SU-DHL-6 (cell line): Measurements from ENCODE around the gene RAD51.

Experiments
- H2AFZ ChIP-seq: fragments of 200-600 bp; sonication (generic); 2 replicates; pipeline ENCODE4 v1.6.1; 2014; ENCODE audit warnings: low read depth, mild to moderate bottlenecking, moderate library complexity, mixed read lengths, antibody characterized with exemption, low read length; ENCODE audit not compliant: severe bottlenecking
- H3F3A ChIP-seq: fragments of 200-600 bp; shearing (Covaris generic); 2 replicates; pipeline ENCODE4 v1.6.0; 2016; ENCODE audit warnings: antibody characterized with exemption, mild to moderate bottlenecking; ENCODE audit not compliant: insufficient read depth
- H3K27ac ChIP-seq: fragments of 200-600 bp; sonication (generic); 2 replicates; pipeline ENCODE4 v1.5.1; 2016; ENCODE audit warnings: low read depth, mild to moderate bottlenecking, low read length, moderate library complexity, mixed read lengths
- H3K27me3 ChIP-seq: fragments of 200-600 bp; sonication (generic), shearing (Covaris generic); 2 replicates; pipeline ENCODE4 v1.6.0; 2014; ENCODE audit warnings: mild to moderate bottlenecking, low read length
- H3K36me3 ChIP-seq: fragments of 200-600 bp; sonication (generic); 2 replicates; pipeline ENCODE4 v1.6.1; 2014; ENCODE audit warnings: mild to moderate bottlenecking, low read length, mixed read lengths
- H3K4me2 ChIP-seq: fragments of 300-600, 200-600 bp; shearing (Covaris generic), sonication (generic); 2 replicates; pipeline ENCODE4 v1.6.0; 2014; ENCODE audit warnings: low read length, low read depth, mild to moderate bottlenecking; ENCODE audit not compliant: poor library complexity, severe bottlenecking
- H3K4me3 ChIP-seq: fragments of 200-600 bp; sonication (generic); 2 replicates; pipeline ENCODE4 v1.5.1; 2014; ENCODE audit warnings: antibody characterized with exemption, low read length, mild to moderate bottlenecking, mixed read lengths; ENCODE audit not compliant: insufficient read depth, poor library complexity, severe bottlenecking
- H3K79me2 ChIP-seq: fragments of 200-600 bp; sonication (generic); 2 replicates; pipeline ENCODE4 v1.6.1; 2014; ENCODE audit warnings: mild to moderate bottlenecking, low read length, moderate library complexity; ENCODE audit not compliant: insufficient read depth
- H3K9ac ChIP-seq: fragments of 200-600 bp; sonication (generic); 2 replicates; pipeline ENCODE4 v1.7.0; 2014; ENCODE audit warnings: mild to moderate bottlenecking, low read length
- H3K9me2 ChIP-seq: fragments of 200-600 bp; sonication (generic); replicated peaks from 2 replicates; pipeline ENCODE4 v1.6.1; 2014; ENCODE audit warnings: low read length; ENCODE audit not compliant: insufficient read depth
- H3K9me3 ChIP-seq: fragments of 200-600 bp; sonication (generic); 2 replicates; pipeline ENCODE4 v1.6.1; 2014; ENCODE audit warnings: low read length, mixed read lengths; ENCODE audit not compliant: insufficient read depth
- H4K20me1 ChIP-seq: fragments of 200-600 bp; sonication (generic); 2 replicates; pipeline ENCODE4 v1.6.1; 2014; ENCODE audit warnings: low read depth, mild to moderate bottlenecking, antibody characterized with exemption, low read length, moderate library complexity, mixed read lengths
- EZH2phosphoT487 ChIP-seq: fragments of 200-600 bp; sonication (generic), shearing (Covaris generic); conservative IDR thresholded peaks from 2 replicates; pipeline ENCODE4 v1.6.1; 2018; ENCODE audit warnings: mild to moderate bottlenecking, antibody characterized with exemption, low read length, moderate library complexity, mixed read lengths
- TF ChIP-seq, protein P1 (sequence below): fragments of 200-600 bp; sonication (generic); IDR thresholded peaks from one replicate; pipeline ENCODE4 v1.5.1; 2017; ENCODE audit warnings: antibody characterized with exemption, mild to moderate bottlenecking, low read length, moderate library complexity; ENCODE audit not compliant: insufficient read depth, poor library complexity, severe bottlenecking

RAD51 gene

DNA sequence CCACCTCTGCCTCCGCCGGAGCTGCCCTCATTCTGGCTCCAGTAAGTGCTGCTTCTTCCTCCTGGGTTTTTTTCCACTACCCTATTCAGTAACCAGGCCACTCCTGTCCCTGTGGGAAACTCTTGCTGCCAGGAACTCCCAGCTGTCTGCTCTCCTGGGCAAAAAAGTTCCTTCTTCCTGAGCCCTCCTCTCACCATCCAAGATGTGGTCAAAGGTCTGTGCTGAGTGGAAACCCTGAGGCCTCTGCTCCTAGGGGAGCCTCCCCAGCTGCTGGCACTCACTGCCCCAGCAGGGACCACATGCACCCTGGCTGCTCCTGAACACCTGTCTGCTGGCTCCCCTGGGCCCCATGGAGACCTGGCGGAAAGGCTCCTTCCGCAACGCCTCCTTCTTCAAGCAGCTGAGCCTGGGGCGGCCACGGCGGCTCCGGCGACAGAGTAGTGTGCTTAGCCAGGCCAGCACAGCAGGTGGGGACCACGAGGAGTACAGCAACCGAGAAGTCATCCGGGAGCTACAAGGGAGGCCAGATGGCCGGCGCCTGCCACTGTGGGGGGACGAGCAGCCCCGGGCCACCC is 75.3 kb downstream of the RAD51 start:
- Histone ChIP-seq H3K4me3 (peak overlapping the region; percentile 17), H3K79me2 (no peaks in the 10 kb centered on the region), H3F3A (peaks cover 37% of the 10 kb centered on the region), H2AFZ (no peak overlapping the region), H3K27me3 (no peaks in the 10 kb centered on the region), H4K20me1 (no peaks in the 10 kb centered on the region), H3K9ac (peak overlapping the region; percentile 59), H3K9me3 (no peaks in the 10 kb centered on the region), H3K4me2 (peak overlapping the region; percentile 62), H3K9me2 (no peaks in the 10 kb centered on the region), H3K27ac (peak overlapping the region; percentile 97), H3K36me3 (no peaks in the 10 kb centered on the region)
- TF ChIP-seq, protein P1, sequence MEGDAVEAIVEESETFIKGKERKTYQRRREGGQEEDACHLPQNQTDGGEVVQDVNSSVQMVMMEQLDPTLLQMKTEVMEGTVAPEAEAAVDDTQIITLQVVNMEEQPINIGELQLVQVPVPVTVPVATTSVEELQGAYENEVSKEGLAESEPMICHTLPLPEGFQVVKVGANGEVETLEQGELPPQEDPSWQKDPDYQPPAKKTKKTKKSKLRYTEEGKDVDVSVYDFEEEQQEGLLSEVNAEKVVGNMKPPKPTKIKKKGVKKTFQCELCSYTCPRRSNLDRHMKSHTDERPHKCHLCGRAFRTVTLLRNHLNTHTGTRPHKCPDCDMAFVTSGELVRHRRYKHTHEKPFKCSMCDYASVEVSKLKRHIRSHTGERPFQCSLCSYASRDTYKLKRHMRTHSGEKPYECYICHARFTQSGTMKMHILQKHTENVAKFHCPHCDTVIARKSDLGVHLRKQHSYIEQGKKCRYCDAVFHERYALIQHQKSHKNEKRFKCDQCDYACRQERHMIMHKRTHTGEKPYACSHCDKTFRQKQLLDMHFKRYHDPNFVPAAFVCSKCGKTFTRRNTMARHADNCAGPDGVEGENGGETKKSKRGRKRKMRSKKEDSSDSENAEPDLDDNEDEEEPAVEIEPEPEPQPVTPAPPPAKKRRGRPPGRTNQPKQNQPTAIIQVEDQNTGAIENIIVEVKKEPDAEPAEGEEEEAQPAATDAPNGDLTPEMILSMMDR, result no peak
- TF ChIP-seq EZH2phosphoT487, result no peak

DNA sequence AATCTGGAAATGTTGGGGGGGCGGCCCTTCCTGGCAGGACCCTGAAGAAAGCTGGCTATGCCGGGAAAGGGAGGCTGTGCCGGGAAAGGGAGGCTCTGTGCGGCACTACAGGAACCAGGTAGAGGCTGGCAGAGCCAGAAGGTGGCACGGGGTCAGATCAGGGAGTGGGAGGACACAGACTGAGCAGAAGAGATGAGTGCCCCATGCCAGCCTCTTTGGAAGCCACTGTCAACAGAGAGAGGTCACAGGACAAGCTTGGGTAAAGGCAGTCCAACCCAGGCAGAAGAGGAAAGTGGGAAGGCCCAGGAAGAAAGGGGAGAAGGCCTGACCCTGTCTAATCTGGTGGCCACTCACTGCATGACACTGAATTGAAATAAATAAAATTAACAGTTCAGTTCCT is 76.3 kb downstream of the RAD51 start:
- TF ChIP-seq, protein P1, result no peak
- TF ChIP-seq EZH2phosphoT487, result no peak
- Histone ChIP-seq H3K36me3 (no peaks in the 10 kb centered on the region), H3K27me3 (no peaks in the 10 kb centered on the region), H3K9me2 (no peaks in the 10 kb centered on the region), H3K9me3 (no peaks in the 10 kb centered on the region), H3K27ac (peak overlapping the region; percentile 97), H3K4me2 (no peak overlapping the region), H3F3A (peaks cover 29% of the 10 kb centered on the region), H2AFZ (no peak overlapping the region), H4K20me1 (no peaks in the 10 kb centered on the region), H3K79me2 (no peaks in the 10 kb centered on the region), H3K9ac (peak overlapping the region; percentile 59; the same call in 1 of the 2 replicates), H3K4me3 (no peak overlapping the region)

DNA sequence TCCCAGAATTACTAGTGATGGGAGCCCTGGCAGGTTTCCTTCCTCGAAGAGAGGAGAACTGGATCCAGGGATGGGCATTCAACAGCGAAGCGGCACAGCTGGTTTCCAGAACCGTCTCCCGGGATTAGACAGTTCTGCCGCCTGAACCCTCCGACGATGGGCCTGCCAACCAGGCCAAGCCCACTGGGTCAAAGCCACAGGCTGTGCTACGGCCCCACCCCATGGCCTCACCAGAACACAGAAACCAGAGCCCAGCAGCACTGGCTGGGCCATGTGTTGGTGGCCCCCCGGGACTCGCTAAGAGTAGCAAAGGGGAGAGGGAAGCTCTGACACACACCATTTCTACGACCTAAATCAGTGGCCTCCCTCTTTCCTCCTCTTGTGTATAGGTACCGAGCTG is 77.0 kb downstream of the RAD51 start:
- H4K20me1 ChIP-seq, result no peaks in the 10 kb centered on the region
- no peak overlapping the region for H3K4me3 ChIP-seq
- TF ChIP-seq, protein P1, result no peak
- H2AFZ ChIP-seq, result no peak overlapping the region
- no peaks in the 10 kb centered on the region for H3K79me2 ChIP-seq
- H3K27me3 ChIP-seq, result no peaks in the 10 kb centered on the region
- H3K27ac ChIP-seq, result peak overlapping the region; percentile 24; the same call in 1 of the 2 replicates
- no peaks in the 10 kb centered on the region for H3K9me3 ChIP-seq
- H3K36me3 ChIP-seq, result no peaks in the 10 kb centered on the region
- peaks cover 26% of the 10 kb centered on the region for H3F3A ChIP-seq
- no peak overlapping the region for H3K9ac ChIP-seq
- no peak overlapping the region for H3K4me2 ChIP-seq
- no peaks in the 10 kb centered on the region for H3K9me2 ChIP-seq
